ENCODE results near the gene LAMC3. TPM values are rescaled to one million over a fixed set of nuclear protein-coding genes. Genes with fewer than 3 reads are reported as not detected.

Gene LAMC3
- total RNA-seq, 6 experiments from 2014 or later = 2.7 to 14.3 (median 3.7) TPM

DNA sequence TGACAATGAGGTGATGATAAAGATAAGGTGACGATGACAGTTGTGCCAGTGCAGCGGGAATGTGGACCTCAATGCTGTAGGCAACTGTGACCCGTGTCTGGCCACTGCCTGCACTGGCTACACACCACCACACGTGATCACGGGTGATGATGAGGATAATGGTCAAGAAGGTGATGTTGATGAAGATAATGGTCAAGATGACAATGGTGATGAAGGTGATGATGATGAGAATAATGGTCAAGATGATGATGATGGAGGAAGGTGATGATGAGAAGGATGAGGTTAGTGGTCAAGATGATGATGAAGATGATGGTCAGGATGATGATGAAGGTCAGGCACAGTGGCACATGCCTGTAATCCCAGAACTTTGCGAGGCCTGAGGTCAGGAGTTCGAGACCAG, 56.6 kb downstream of the LAMC3 start:
- peaks cover 0 to 10% (median 0%) of the 10 kb centered on the region in 4 donors for H3K4me1 ChIP-seq
- intact Hi-C loops (cut with DNase I) = no loop called here
- H3K27ac ChIP-seq = no peak overlapping the region
- no peaks in the 10 kb centered on the region for H3K36me3 ChIP-seq
- DNase-seq (no peak), ATAC-seq (no peak)
- H3K9me3 ChIP-seq = no peaks in the 10 kb centered on the region
- no peak overlapping the region for H3K4me3 ChIP-seq
- 80% methylated on average over 7 of the region's 7 CpGs for WGBS (ENCODE audit: insufficient coverage, low coverage, low lambda C conversion rate, missing lambda C conversion rate)
- TF ChIP-seq, protein P1, sequence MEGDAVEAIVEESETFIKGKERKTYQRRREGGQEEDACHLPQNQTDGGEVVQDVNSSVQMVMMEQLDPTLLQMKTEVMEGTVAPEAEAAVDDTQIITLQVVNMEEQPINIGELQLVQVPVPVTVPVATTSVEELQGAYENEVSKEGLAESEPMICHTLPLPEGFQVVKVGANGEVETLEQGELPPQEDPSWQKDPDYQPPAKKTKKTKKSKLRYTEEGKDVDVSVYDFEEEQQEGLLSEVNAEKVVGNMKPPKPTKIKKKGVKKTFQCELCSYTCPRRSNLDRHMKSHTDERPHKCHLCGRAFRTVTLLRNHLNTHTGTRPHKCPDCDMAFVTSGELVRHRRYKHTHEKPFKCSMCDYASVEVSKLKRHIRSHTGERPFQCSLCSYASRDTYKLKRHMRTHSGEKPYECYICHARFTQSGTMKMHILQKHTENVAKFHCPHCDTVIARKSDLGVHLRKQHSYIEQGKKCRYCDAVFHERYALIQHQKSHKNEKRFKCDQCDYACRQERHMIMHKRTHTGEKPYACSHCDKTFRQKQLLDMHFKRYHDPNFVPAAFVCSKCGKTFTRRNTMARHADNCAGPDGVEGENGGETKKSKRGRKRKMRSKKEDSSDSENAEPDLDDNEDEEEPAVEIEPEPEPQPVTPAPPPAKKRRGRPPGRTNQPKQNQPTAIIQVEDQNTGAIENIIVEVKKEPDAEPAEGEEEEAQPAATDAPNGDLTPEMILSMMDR (IDR thresholded peaks at IDR 0.05) = no peak
- TF ChIP-seq POLR2A (IDR thresholded peaks at IDR 0.05) = no peak
- no peaks in the 10 kb centered on the region for H3K27me3 ChIP-seq

DNA sequence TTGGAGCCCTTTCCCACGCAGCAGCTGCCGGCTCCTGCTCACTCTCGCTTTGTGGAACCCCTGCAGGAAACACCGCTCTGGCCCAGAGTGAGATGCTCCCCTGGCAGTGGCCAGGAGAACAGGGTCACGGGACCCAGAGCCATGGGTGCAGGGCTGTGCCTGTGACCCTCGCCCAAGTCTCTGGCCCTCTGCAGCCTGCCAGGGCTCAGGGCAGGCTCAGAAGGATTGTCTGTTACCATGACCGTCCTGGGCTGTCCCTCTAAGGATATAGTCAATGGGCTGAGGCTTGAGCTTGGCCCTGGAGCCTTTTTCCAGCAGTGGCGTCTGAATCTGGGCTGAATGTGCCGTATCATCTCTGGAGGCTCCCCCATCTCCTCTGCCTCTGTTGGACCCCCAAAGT, 58.7 kb downstream of the LAMC3 start:
- ATAC-seq (peak in 1 of 4 donors; percentile 19), DNase-seq (no peak)
- no peak for TF ChIP-seq POLR2A (IDR thresholded peaks at IDR 0.05)
- TF ChIP-seq, protein P1 (IDR thresholded peaks at IDR 0.05) = no peak
- WGBS (ENCODE audit: insufficient coverage, low coverage, low lambda C conversion rate, missing lambda C conversion rate) = 20% methylated on average over 2 of the region's 9 CpGs
- intact Hi-C loops (cut with DNase I) = no loop called here
- no peaks in the 10 kb centered on the region for H3K36me3 ChIP-seq
- peaks cover 0 to 10% (median 0%) of the 10 kb centered on the region in 4 donors for H3K4me1 ChIP-seq
- H3K4me3 ChIP-seq = no peak overlapping the region
- H3K27me3 ChIP-seq = no peaks in the 10 kb centered on the region
- no peak overlapping the region for H3K27ac ChIP-seq
- H3K9me3 ChIP-seq = no peaks in the 10 kb centered on the region

DNA sequence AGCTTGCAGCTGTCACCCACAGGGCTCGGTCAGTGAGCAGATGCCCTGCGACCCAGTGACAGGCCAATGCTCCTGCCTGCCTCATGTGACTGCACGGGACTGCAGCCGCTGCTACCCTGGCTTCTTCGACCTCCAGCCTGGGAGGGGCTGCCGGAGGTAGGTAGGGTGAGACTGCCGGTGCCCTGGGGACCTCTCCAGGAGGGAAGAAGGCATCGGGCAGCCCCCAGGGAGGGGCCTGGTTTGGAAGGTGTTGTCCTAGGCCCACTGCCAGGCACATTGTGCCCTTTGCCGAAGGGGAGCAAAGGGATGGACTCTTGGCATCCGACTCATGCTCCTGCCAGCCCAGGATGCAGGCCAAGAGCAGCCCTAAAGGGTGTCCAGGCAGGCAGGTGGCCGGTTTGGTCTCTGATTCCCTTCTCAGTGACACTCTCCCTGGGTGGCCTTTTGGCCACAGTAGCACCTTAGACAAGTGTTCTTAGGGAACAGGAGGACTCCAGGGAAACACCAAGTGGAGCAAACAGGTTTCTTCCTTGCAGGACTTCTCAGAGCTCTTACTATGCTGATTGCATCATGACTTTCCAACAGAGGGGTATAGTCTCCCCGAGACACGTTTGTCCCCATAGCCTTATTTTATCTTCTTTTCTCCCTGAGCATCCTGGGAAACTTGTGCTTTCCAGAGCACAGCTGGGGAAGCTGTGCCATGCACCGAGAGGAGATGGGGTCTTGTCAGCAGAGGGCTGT, 59.3 kb downstream of the LAMC3 start:
- H3K4me3 ChIP-seq = no peak overlapping the region
- no peak overlapping the region for H3K27ac ChIP-seq
- no peaks in the 10 kb centered on the region for H3K27me3 ChIP-seq
- TF ChIP-seq POLR2A (IDR thresholded peaks at IDR 0.05) = no peak
- TF ChIP-seq, protein P1 (IDR thresholded peaks at IDR 0.05) = no peak
- ATAC-seq (peak; percentile 71 to 91 (median 74)), DNase-seq (peak; percentile 41 to 82 (median 79))
- H3K36me3 ChIP-seq = no peaks in the 10 kb centered on the region
- H3K4me1 ChIP-seq = peaks cover 0 to 10% (median 0%) of the 10 kb centered on the region in 4 donors
- no peaks in the 10 kb centered on the region for H3K9me3 ChIP-seq
- 16% methylated on average over 6 of the region's 14 CpGs for WGBS (ENCODE audit: insufficient coverage, low coverage, low lambda C conversion rate, missing lambda C conversion rate)
- intact Hi-C loops (cut with DNase I) = no loop called here

DNA sequence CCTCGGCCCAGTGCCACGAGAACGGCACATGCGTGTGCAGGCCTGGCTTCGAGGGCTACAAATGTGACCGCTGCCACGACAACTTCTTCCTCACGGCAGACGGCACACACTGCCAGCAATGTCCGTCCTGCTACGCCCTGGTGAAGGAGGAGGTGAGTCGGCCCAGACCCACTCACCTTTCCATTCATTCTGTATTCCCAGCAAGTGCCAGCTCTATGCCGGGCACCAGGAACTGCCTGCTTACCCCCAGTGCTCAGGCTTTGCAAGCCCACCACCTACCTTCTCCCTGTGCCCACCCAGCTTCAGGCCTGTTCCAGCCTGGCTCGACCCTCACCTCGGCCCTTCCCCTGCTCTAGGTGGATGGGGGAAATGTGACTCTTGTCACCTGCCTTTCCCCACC, 60.7 kb downstream of the LAMC3 start:
- peaks cover 0 to 10% (median 0%) of the 10 kb centered on the region in 4 donors for H3K4me1 ChIP-seq
- WGBS (ENCODE audit: insufficient coverage, low coverage, low lambda C conversion rate, missing lambda C conversion rate) = 23% methylated on average over 2 of the region's 15 CpGs
- no peak for TF ChIP-seq POLR2A (IDR thresholded peaks at IDR 0.05)
- TF ChIP-seq, protein P1 (IDR thresholded peaks at IDR 0.05) = no peak
- no peak overlapping the region for H3K4me3 ChIP-seq
- H3K36me3 ChIP-seq = no peaks in the 10 kb centered on the region
- ATAC-seq (no peak), DNase-seq (no peak)
- no peaks in the 10 kb centered on the region for H3K9me3 ChIP-seq
- H3K27me3 ChIP-seq = no peaks in the 10 kb centered on the region
- intact Hi-C loops (cut with DNase I) = no loop called here
- no peak overlapping the region for H3K27ac ChIP-seq

Measured in right lobe of liver (tissue), 6 donors.